HG03354 (cell line): ENCODE results near the gene ADRA2A.
A peak's percentile ranks its signal among the peaks of the same experiment; 100 is the strongest.

Experiments used
- ATAC-seq: cut with Tn5 transposase; IDR thresholded peaks from one replicate; pipeline ENCODE4 v1.9.1; 2021; ENCODE audit warnings: mild to moderate bottlenecking; ENCODE audit not compliant: unreplicated experiment, poor library complexity, severe bottlenecking

Gene ADRA2A

GRCh38 chr10:111076682-111077478, at the start of gene ADRA2A:
Gene ADRA2A (plus strand): TSS chr10:111077029. CDS start chr10:111077997, 968 bp downstream.
- ATAC-seq: peak; percentile 46

GRCh38 chr10:111030042-111030750, 46.6 kb upstream of the ADRA2A start:
- ATAC-seq: no peak

- no peak for ATAC-seq
Measured at GRCh38 chr10:111034598-111035310, 42.1 kb upstream of the ADRA2A start.

GRCh38 chr10:111035542-111035941, 41.3 kb upstream of the ADRA2A start:
- no peak for ATAC-seq

GRCh38 chr10:111037858-111038257, 39.0 kb upstream of the ADRA2A start:
- ATAC-seq: no peak

- ATAC-seq: no peak
Measured at GRCh38 chr10:111039522-111039921, 37.3 kb upstream of the ADRA2A start.

- ATAC-seq: no peak
Measured at GRCh38 chr10:111057006-111057405, 19.8 kb upstream of the ADRA2A start.

DNA sequence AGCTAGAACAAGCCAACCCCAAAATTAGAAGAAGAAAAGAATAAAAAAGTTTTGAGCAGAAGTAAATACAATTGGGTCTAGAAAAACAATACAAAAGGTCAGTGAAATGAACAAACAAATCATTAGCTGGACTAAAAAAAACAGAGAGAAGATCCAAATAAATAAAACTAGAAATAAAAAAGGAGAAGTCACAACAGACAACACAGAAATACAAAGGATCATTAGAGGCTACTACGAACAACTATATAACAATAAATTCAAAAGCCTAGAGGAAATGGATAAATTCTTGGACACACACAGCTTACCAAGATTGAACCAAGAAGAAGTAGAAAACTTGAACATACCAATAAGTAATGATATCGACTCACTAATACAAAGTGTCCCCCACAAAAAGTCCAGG, 13.4 kb upstream of the ADRA2A start:
- no peak for ATAC-seq

DNA sequence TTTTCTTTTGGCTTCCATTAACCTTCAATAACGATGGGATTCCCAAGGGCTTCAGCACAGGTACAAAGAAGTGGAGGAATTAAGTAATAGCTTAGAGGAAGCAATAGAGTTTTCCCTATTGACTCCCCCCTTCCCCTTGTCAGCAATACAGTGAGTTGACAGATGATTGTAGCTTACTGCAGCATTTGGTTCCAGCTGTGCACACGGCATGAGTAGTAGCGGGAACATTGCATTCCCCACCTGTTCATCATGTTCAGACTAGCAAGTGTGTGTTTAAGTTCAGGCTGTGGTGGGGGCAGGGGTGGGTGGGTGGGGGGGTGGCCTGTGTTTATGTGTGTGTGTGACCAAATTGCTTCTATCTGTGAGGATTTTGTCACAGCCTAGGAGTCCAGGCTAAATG, 4.6 kb upstream of the ADRA2A start:
- no peak for ATAC-seq

DNA sequence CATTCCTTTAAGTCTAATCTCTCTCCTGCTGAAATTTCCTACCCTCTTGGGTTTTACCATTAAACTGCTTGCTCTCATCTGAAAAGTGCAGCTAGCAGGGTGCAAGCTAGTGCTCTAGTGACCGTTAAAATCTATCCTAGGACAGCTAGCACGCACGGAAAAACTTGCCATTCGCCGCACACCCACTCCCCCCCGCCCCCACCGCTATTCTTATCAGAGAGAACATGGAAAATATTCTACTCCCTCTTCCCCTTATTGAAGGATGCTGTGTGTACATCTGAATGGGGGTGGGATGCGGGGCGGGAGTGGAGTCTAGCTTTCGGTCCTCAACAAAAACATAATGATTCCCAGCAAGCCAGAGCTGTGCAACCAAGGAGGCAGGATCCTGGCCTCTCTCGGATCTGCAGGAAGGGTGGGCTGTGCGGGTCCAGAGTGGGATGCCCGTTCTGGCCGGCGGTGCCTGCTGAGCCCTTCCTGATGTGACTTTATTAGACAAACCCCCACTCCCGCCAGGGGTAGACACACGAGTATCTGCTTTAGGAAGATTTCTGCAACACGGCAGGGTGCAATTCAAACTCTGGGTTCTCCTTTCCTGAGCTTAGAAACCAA, 1.1 kb upstream of the ADRA2A start:
- peak; percentile 16 for ATAC-seq

GRCh38 chr10:111076191-111076681, 593 bp upstream of the ADRA2A start:
- ATAC-seq: peak; percentile 78

GRCh38 chr10:111077479-111077784, 603 bp downstream of the ADRA2A start:
- no peak for ATAC-seq

- no peak for ATAC-seq
Measured at GRCh38 chr10:111077785-111078504, 1.1 kb downstream of the ADRA2A start.

- ATAC-seq: no peak
Measured at GRCh38 chr10:111078505-111079185, 1.8 kb downstream of the ADRA2A start.

DNA sequence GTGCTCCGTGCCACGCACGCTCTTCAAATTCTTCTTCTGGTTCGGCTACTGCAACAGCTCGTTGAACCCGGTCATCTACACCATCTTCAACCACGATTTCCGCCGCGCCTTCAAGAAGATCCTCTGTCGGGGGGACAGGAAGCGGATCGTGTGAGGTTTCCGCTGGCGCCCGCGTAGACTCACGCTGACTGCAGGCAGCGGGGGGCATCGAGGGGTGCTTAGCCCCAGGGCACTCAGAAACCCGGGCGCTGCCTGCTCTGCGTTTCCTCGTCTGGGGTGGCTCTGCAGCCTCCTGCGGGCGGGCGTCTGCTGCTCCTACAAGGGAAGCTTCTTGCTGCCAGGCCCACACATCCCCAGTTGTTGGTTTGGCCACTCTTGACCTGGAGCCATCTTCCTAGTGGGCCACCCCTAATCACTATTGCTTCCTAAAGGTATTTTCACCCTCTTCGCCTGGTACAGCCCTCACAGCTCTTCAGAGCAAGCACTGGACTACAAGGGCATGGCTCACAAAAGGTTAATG, 2.5 kb downstream of the ADRA2A start:
- no peak for ATAC-seq

DNA sequence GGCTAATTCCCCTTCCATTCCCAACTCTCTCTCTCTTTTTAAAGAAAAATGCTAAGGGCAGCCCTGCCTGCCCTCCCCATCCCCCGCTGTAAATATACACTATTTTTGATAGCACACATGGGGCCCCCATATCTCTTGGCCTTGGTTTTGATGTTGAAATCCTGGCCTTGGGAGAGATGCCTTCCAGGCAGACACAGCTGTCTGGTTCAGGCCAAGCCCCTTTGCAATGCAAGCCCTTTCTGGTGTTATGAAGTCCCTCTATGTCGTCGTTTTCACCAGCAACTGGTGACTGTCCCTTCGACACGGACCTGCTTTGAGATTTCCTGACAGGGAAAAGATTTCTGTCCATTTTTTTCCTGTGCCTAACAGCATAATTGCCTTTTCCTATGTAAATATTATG, 3.0 kb downstream of the ADRA2A start:
- no peak for ATAC-seq

GRCh38 chr10:111080224-111080623, 3.4 kb downstream of the ADRA2A start:
- no peak for ATAC-seq

DNA sequence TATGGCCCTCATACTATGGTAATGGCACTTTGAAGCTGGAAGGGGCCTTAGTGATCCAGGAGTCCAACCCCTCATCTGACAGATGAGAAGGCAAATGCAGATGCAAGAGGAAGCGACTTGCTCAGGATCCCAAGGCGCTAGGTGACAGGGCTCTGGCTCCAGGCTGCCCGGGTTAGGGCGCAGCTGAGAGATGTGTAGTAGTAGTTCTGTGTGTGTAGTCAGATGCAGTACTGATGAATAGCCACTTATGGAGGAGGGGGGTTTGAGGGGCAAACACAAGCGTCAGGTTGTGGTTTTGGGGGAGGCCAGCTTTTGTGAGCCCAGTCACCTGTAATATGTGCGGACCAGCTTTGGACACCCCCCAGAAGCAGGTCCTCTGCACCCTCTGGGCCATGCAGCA, 4.8 kb downstream of the ADRA2A start:
- no peak for ATAC-seq
